Measurements from ENCODE around the gene IKBKG. TPM values are rescaled to one million over a fixed set of nuclear protein-coding genes. Genes with fewer than 3 reads are reported as not detected.
"Not testable (repeated sequence)": the region's sequence is repeated elsewhere in the genome, so short reads cannot be mapped to it uniquely, and the experiment has no call there.

Gene IKBKG
- total and polyA plus RNA-seq, 9 donors = 1.5 to 28.6 (median 16.1) TPM

- Histone ChIP-seq H3K4me3 (no peak overlapping the region), H3K9me3 (no peaks in the 10 kb centered on the region), H3K36me3 (no peaks in the 10 kb centered on the region), H3K27me3 (no peaks in the 10 kb centered on the region), H3K27ac (no peak overlapping the region), H3K4me1 (ENCODE audit: insufficient read depth) (peaks cover 17% of the 10 kb centered on the region)
- intact Hi-C loops (cut with DNase I) = no loop called here
- 74 to 85% (median 76%) methylated on average over 8 of the region's 8 CpGs for WGBS, 3 donors
- DNase-seq = no peak
- TF ChIP-seq POLR2A (IDR thresholded peaks at IDR 0.05) (no peak), EP300 (IDR thresholded peaks at IDR 0.05) (no peak), CTCF (IDR thresholded peaks at IDR 0.05) (no peak)
These were observed 8.3 kb upstream of the IKBKG start for GRCh38 chrX:154539077-154539476.

DNA sequence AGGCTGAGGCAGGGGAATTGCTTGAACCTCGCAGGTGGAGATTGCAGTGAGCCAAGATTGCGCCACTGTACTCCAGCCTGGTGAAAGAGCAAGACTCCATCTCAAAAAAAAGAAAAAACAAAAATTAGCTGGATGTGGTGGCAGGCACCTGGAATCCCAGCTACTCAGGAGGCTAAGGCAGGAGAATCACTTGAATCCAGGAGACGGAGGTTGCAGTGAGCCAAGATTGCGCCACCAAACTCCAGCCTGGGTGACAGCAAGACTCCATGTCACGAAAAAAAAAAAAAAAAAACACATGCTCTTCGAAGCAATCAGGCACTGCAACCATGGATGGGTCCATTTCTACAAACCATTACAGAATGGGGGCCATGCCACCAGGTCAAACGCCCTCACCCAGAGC, 7.1 kb upstream of the IKBKG start:
- H3K27me3 ChIP-seq; H3K36me3 ChIP-seq; H3K27ac ChIP-seq; DNase-seq; H3K4me3 ChIP-seq; intact Hi-C loops (cut with DNase I); H3K9me3 ChIP-seq: not testable (repeated sequence)
- WGBS, 3 donors = 78 to 80% (median 79%) methylated on average over 7 of the region's 7 CpGs
- H3K4me1 ChIP-seq (ENCODE audit: insufficient read depth) = peaks cover 14% of the 10 kb centered on the region

DNA sequence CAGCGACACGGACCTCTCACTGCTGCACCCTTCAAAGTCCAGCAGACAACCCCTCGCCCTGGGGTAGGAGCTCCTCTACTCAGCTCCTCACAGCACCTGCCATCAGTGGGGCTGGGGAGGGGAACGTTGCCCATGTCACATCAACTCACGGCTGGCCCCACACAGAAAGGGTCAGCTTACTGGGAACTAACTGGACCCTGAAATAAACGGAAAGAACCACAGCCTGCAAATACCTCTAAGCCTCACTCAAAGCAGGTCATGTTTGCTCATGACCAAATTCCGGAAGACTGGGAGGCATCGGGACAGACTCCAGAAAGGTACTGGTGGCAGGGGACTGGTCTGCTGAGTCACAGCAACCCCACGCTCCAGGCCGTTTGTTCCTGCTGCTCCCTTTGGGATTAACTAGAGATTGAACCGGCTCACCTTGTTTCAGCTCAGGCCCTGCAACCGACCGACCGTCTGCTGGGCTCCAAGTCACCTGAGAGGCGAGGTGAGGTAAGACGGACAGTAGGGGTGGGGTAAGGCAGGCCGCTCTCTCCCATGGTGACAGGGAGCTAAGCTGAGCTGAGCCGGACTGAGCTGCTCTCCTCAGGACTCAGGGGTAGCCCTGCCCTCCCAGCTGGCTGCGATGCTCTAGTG, 6.4 kb upstream of the IKBKG start:
- 82 to 85% (median 83%) methylated on average over 19 of the region's 19 CpGs for WGBS, 3 donors
- H3K36me3 ChIP-seq = no peaks in the 10 kb centered on the region
- peaks cover 14% of the 10 kb centered on the region for H3K4me1 ChIP-seq (ENCODE audit: insufficient read depth)
- no peak for TF ChIP-seq CTCF (IDR thresholded peaks at IDR 0.05)
- no peak for TF ChIP-seq POLR2A (IDR thresholded peaks at IDR 0.05)
- no peak for TF ChIP-seq EP300 (IDR thresholded peaks at IDR 0.05)
- no peak for DNase-seq
- H3K27ac ChIP-seq = peak overlapping the region in 1 of 2 donors; percentile 64
- no peaks in the 10 kb centered on the region for H3K9me3 ChIP-seq
- intact Hi-C loops (cut with DNase I) = no loop called here
- no peak overlapping the region for H3K4me3 ChIP-seq
- H3K27me3 ChIP-seq = no peaks in the 10 kb centered on the region

- Histone ChIP-seq H3K9me3 (no peaks in the 10 kb centered on the region), H3K4me3 (no peak overlapping the region), H3K27me3 (no peaks in the 10 kb centered on the region), H3K27ac (peak overlapping the region; percentile 64), H3K4me1 (ENCODE audit: insufficient read depth) (peaks cover 14% of the 10 kb centered on the region), H3K36me3 (no peaks in the 10 kb centered on the region)
- no peak for TF ChIP-seq EP300 (IDR thresholded peaks at IDR 0.05)
- no peak for TF ChIP-seq POLR2A (IDR thresholded peaks at IDR 0.05)
- no peak for TF ChIP-seq CTCF (IDR thresholded peaks at IDR 0.05)
- DNase-seq = no peak
- intact Hi-C loops (cut with DNase I) = no loop called here
- 45 to 57% (median 51%) methylated on average over 5 of the region's 5 CpGs for WGBS, 3 donors
These were observed 5.9 kb upstream of the IKBKG start for GRCh38 chrX:154541589-154541895.

- intact Hi-C loops (cut with DNase I) = no loop called here
- H3K4me1 ChIP-seq (ENCODE audit: insufficient read depth) = peaks cover 14% of the 10 kb centered on the region
- H3K4me3 ChIP-seq = no peak overlapping the region
- peak; percentile 86 to 95 (median 89) for DNase-seq
- TF ChIP-seq CTCF (IDR thresholded peaks at IDR 0.05) (no peak), EP300 (IDR thresholded peaks at IDR 0.05) (peak; percentile 44)
- H3K9me3 ChIP-seq = no peaks in the 10 kb centered on the region
- H3K27ac ChIP-seq = peak overlapping the region; percentile 64 to 80
- H3K36me3 ChIP-seq = no peaks in the 10 kb centered on the region
- no peaks in the 10 kb centered on the region for H3K27me3 ChIP-seq
- WGBS, 3 donors = 46 to 49% (median 46%) methylated on average over 12 of the region's 12 CpGs
These were observed 5.3 kb upstream of the IKBKG start for GRCh38 chrX:154541896-154542722.

Measured in ovary (tissue), 9 donors.